Adrenal gland (tissue), 5 donors: ENCODE measurements around the gene HNRNPLL.

Experiments
- CTCF ChIP-seq, 6 experiments: fragments of 450-650 bp in 4 of 6; fragments of 200-600 bp in 2 of 6; sonication (generic) in 1 of 6; IDR thresholded peaks; 1 replicate in 5 of 6; 2 replicates in 1 of 6; pipeline versions ENCODE4 v1.5.1 to v1.8.0; 2016 to 2021; ENCODE audit warnings: antibody characterized with exemption in 6 of 6, mild to moderate bottlenecking in 2 of 6, moderate library complexity in 1 of 6
- POLR2A ChIP-seq, 2 donors: fragments of 450-650 bp; IDR thresholded peaks; one replicate each; pipeline ENCODE4 v1.6.1; 2017; ENCODE audit warnings: antibody characterized with exemption in 2 of 2, mild to moderate bottlenecking in 2 of 2, moderate library complexity in 1 of 2
- donor health status: DM: no; HTN: no; CAD: no.

DNA sequence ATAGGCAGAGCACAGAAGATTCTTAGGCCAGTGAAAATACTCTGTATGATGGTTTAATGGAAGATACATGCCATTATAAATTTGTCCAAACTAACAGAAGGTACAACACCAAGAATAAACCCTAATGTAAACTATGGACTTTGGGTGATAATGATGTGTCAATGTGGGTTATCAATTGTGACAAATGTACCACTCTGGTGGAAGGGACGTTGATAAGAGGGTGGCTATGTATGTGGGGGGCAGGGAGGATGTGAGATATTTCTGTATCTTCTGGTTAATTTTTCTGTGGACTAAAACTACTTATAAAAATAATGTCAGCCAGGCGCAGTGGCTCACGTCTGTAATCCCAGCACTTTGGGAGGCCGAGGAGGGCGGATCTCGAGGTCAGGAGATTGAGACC is 86.2 kb downstream of the HNRNPLL start:
- TF ChIP-seq CTCF (IDR thresholded peaks at IDR 0.05): no peak
- no peak for TF ChIP-seq POLR2A (IDR thresholded peaks at IDR 0.05)
